ENCODE data around the gene GNG7.

Gene GNG7

DNA sequence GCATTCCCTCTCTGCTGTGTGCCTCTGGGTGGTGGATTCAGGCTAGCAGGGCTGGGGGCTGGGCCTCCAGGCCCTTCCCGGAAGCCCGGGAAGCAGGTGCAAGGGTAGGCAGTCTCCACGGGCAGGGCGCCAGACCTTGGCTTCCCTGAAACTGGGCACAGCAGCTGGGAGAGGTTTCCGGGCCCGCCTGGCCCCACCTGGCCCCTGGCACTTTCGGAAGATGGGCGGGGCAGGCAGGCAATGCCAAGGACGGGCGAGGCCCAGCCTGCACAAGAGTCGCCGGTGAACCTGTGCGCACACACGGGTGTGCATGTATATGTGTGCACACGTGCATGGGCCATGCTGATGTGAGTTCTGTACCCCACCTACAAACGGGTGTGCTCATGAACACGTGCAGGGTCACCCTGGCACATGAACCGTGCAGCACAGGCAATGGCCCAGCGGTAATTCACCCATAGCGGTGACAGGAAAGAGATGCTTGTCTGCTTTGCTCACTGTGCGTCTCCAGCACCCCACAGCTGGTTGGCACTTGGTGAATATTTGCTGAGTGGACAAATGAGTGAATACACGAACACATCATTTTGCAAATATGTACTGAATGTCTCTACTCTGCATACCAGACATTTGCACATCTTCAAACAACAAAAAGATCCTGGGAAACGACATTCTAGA, 211.2 kb downstream of the GNG7 start:
- peak; percentile 11; the same call in 2 of the 3 replicates for ATAC-seq
- TF ChIP-seq SNAI2 (CRISPR knock-in tag; IDR thresholded peaks at IDR 0.05), result no peak
- TF ChIP-seq ZC3H10 (CRISPR knock-in tag; IDR thresholded peaks at IDR 0.05), result no peak
- TF ChIP-seq ARNTL (CRISPR knock-in tag; IDR thresholded peaks at IDR 0.05; ENCODE audit: borderline replicate concordance, low read depth), result no peak
- TF ChIP-seq, protein P1, sequence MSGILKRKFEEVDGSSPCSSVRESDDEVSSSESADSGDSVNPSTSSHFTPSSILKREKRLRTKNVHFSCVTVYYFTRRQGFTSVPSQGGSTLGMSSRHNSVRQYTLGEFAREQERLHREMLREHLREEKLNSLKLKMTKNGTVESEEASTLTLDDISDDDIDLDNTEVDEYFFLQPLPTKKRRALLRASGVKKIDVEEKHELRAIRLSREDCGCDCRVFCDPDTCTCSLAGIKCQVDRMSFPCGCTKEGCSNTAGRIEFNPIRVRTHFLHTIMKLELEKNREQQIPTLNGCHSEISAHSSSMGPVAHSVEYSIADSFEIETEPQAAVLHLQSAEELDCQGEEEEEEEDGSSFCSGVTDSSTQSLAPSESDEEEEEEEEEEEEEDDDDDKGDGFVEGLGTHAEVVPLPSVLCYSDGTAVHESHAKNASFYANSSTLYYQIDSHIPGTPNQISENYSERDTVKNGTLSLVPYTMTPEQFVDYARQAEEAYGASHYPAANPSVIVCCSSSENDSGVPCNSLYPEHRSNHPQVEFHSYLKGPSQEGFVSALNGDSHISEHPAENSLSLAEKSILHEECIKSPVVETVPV (CRISPR knock-in tag; IDR thresholded peaks at IDR 0.05), result no peak
- no peak for TF ChIP-seq ZFP30 (CRISPR knock-in tag; IDR thresholded peaks at IDR 0.05)
- no peak for TF ChIP-seq ZNF70 (CRISPR knock-in tag; IDR thresholded peaks at IDR 0.05)
- TF ChIP-seq CSDC2 (CRISPR knock-in tag; IDR thresholded peaks at IDR 0.05), result no peak
- no peak for TF ChIP-seq PATZ1 (CRISPR knock-in tag; IDR thresholded peaks at IDR 0.05; ENCODE audit: borderline replicate concordance)
- no peak for TF ChIP-seq PPARA (CRISPR knock-in tag; IDR thresholded peaks at IDR 0.05; ENCODE audit: borderline replicate concordance)
- no peak for TF ChIP-seq CREB5 (CRISPR knock-in tag; IDR thresholded peaks at IDR 0.05; ENCODE audit: low read depth)
- TF ChIP-seq TOX (CRISPR knock-in tag; IDR thresholded peaks at IDR 0.05; ENCODE audit: borderline replicate concordance), result no peak
- TF ChIP-seq ZFP3 (CRISPR knock-in tag; IDR thresholded peaks at IDR 0.05), result no peak
- no peak for TF ChIP-seq GLIS3 (CRISPR knock-in tag; IDR thresholded peaks at IDR 0.05)
- no peak for TF ChIP-seq TCF4 (CRISPR knock-in tag; IDR thresholded peaks at IDR 0.05; ENCODE audit: borderline replicate concordance)
- no peak for TF ChIP-seq BACH2 (CRISPR knock-in tag; IDR thresholded peaks at IDR 0.05; ENCODE audit: borderline replicate concordance)
- TF ChIP-seq ZNF565 (CRISPR knock-in tag; conservative IDR thresholded peaks at IDR 0.05; ENCODE audit: low read depth), result no peak
- TF ChIP-seq TSHZ2 (CRISPR knock-in tag; IDR thresholded peaks at IDR 0.05), result no peak
- TF ChIP-seq ISL1 (CRISPR knock-in tag; IDR thresholded peaks at IDR 0.05), result no peak
- TF ChIP-seq ESRRG (CRISPR knock-in tag; IDR thresholded peaks at IDR 0.05), result no peak
- TF ChIP-seq, protein P2, sequence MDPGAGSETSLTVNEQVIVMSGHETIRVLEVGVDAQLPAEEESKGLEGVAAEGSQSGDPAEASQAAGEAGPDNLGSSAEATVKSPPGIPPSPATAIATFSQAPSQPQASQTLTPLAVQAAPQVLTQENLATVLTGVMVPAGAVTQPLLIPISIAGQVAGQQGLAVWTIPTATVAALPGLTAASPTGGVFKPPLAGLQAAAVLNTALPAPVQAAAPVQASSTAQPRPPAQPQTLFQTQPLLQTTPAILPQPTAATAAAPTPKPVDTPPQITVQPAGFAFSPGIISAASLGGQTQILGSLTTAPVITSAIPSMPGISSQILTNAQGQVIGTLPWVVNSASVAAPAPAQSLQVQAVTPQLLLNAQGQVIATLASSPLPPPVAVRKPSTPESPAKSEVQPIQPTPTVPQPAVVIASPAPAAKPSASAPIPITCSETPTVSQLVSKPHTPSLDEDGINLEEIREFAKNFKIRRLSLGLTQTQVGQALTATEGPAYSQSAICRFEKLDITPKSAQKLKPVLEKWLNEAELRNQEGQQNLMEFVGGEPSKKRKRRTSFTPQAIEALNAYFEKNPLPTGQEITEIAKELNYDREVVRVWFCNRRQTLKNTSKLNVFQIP (CRISPR knock-in tag; IDR thresholded peaks at IDR 0.05; ENCODE audit: borderline replicate concordance, low read depth), result no peak

- no peak for ATAC-seq
- no peak for TF ChIP-seq ZFP30 (CRISPR knock-in tag; IDR thresholded peaks at IDR 0.05)
- TF ChIP-seq ISL1 (CRISPR knock-in tag; IDR thresholded peaks at IDR 0.05), result no peak
- TF ChIP-seq, protein P2 (CRISPR knock-in tag; IDR thresholded peaks at IDR 0.05; ENCODE audit: borderline replicate concordance, low read depth), result no peak
- no peak for TF ChIP-seq TCF4 (CRISPR knock-in tag; IDR thresholded peaks at IDR 0.05; ENCODE audit: borderline replicate concordance)
- no peak for TF ChIP-seq GLIS3 (CRISPR knock-in tag; IDR thresholded peaks at IDR 0.05)
- no peak for TF ChIP-seq ESRRG (CRISPR knock-in tag; IDR thresholded peaks at IDR 0.05)
- TF ChIP-seq RARB (CRISPR knock-in tag; IDR thresholded peaks at IDR 0.05), result no peak
- no peak for TF ChIP-seq TOX (CRISPR knock-in tag; IDR thresholded peaks at IDR 0.05; ENCODE audit: borderline replicate concordance)
- no peak for TF ChIP-seq ZNF565 (CRISPR knock-in tag; conservative IDR thresholded peaks at IDR 0.05; ENCODE audit: low read depth)
- TF ChIP-seq CREB5 (CRISPR knock-in tag; IDR thresholded peaks at IDR 0.05; ENCODE audit: low read depth), result no peak
- no peak for TF ChIP-seq PATZ1 (CRISPR knock-in tag; IDR thresholded peaks at IDR 0.05; ENCODE audit: borderline replicate concordance)
Observed at GRCh38 chr19:2490659-2491058, 211.8 kb downstream of the GNG7 start.
